ENCODE results near the gene ZNF705A.
"Not testable (repeated sequence)": the region's sequence is repeated elsewhere in the genome, so short reads cannot be mapped to it uniquely, and the experiment has no call there.

- not testable (repeated sequence) for TF ChIP-seq CTCF (IDR thresholded peaks at IDR 0.05); TCF7L2 (IDR thresholded peaks at IDR 0.05; ENCODE audit: low read depth, low read length); POLR2AphosphoS5 (IDR thresholded peaks at IDR 0.05; ENCODE audit: low read depth, low read length); REST (IDR thresholded peaks at IDR 0.05; ENCODE audit: insufficient read depth in 1 of 2, low read depth in 2 of 2, low read length in 1 of 2); SIN3A (IDR thresholded peaks at IDR 0.05; ENCODE audit: borderline replicate concordance, insufficient read depth, low read depth, low read length)
These were observed 24.5 kb downstream of the ZNF705A start for GRCh38 chr12:8181271-8181670.
